Measurements from ENCODE around the gene GLCCI1.
A peak's percentile ranks its signal among the peaks of the same experiment; 100 is the strongest.

The GLCCI1 gene

GRCh38 chr7:8130663-8131062 lies 162.1 kb downstream of the GLCCI1 start:
- DNase-seq (ENCODE audit: low spot score) = no peak

- peak; percentile 65 for DNase-seq (ENCODE audit: low spot score)
Observed at GRCh38 chr7:8131694-8132605, 163.4 kb downstream of the GLCCI1 start.

- no peak for DNase-seq (ENCODE audit: low spot score)
Observed at GRCh38 chr7:8133188-8133848, 164.7 kb downstream of the GLCCI1 start.

- DNase-seq (ENCODE audit: low spot score) = peak; percentile 42
Observed at GRCh38 chr7:8134089-8134733, 165.6 kb downstream of the GLCCI1 start.

- no peak for DNase-seq (ENCODE audit: low spot score)
Observed at GRCh38 chr7:8135417-8135816, 166.8 kb downstream of the GLCCI1 start.

GRCh38 chr7:8136051-8136730 lies 167.6 kb downstream of the GLCCI1 start:
- DNase-seq (ENCODE audit: low spot score) = no peak
